Thoracic aorta (tissue), 2 donors: Measurements from ENCODE around the gene ACR. TPM values are rescaled to one million over a fixed set of nuclear protein-coding genes. Genes with fewer than 3 reads are reported as not detected.
A peak's percentile ranks its signal among the peaks of the same experiment; 100 is the strongest.
"Not testable (repeated sequence)": the region's sequence is repeated elsewhere in the genome, so short reads cannot be mapped to it uniquely, and the experiment has no call there.

Source experiments
- ATAC-seq: fragments of 150-250 bp; one replicate; pipeline ENCODE4 v1.8.0; 2017; ENCODE audit warnings: low read depth; ENCODE audit not compliant: insufficient number of reproducible peaks, low FRiP score
- DNase-seq: peaks from one replicate; pipeline ENCODE4 v3.0.0-alpha.2; 2020; ENCODE audit warnings: low spot score
- H3K27ac ChIP-seq, 2 donors: fragments of 200-600 bp; sonication (generic); 1 replicate in 1 of 2; 2 replicates in 1 of 2; pipeline ENCODE4 v1.5.1; 2016; ENCODE audit warnings: mild to moderate bottlenecking in 2 of 2, moderate library complexity in 2 of 2
- H3K27me3 ChIP-seq: fragments of 200-600 bp; sonication (generic); replicated peaks from 2 replicates; pipeline ENCODE4 v1.6.0; 2016; ENCODE audit warnings: mild to moderate bottlenecking; ENCODE audit not compliant: insufficient read depth
- H3K36me3 ChIP-seq: fragments of 200-600 bp; sonication (generic); one replicate; pipeline ENCODE4 v1.5.1; 2016
- H3K4me1 ChIP-seq, 2 donors: fragments of 200-600 bp; sonication (generic); 1 replicate in 1 of 2; 2 replicates in 1 of 2; pipeline versions ENCODE4 v1.5.1 to v1.6.0; 2016; ENCODE audit warnings: low read depth in 2 of 2, mild to moderate bottlenecking in 1 of 2; ENCODE audit not compliant: control insufficient read depth in 1 of 2
- H3K4me3 ChIP-seq: fragments of 200-600 bp; sonication (generic); 2 replicates; pipeline ENCODE4 v1.5.1; 2016; ENCODE audit warnings: mild to moderate bottlenecking
- H3K9me3 ChIP-seq: fragments of 200-600 bp; sonication (generic); 2 replicates; pipeline ENCODE4 v1.5.1; 2016
- total RNA-seq, 2 donors: library from RNA; depleted of rRNA; stranded (reverse); fragments of >200 nt; gene quantifications; one replicate each; pipeline versions ENCODE4 v1.1.0 to v1.2.3, GENCODE V29; 2016

ACR gene
- total RNA-seq, 2 donors from 2014 or later, result not detected

DNA sequence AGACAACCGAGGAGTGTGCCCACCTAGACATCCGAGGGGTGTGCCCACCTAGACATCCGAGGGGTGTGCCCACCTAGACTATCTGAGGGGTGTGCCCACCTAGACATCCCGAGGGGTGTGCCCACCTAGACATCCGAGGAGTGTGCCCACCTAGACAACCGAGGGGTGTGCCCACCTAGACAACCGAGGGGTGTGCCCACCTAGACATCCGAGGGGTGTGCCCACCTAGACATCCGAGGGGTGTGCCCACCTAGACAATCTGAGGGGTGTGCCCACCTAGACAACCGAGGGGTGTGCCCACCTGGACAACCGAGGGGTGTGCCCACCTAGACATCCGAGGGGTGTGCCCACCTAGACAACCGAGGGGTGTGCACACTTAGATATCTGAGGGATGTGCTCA is 10.6 kb downstream of the ACR start:
- ATAC-seq, H3K36me3 ChIP-seq, H3K27me3 ChIP-seq, DNase-seq, H3K4me3 ChIP-seq, H3K27ac ChIP-seq, H3K9me3 ChIP-seq, H3K4me1 ChIP-seq: not testable (repeated sequence)

DNA sequence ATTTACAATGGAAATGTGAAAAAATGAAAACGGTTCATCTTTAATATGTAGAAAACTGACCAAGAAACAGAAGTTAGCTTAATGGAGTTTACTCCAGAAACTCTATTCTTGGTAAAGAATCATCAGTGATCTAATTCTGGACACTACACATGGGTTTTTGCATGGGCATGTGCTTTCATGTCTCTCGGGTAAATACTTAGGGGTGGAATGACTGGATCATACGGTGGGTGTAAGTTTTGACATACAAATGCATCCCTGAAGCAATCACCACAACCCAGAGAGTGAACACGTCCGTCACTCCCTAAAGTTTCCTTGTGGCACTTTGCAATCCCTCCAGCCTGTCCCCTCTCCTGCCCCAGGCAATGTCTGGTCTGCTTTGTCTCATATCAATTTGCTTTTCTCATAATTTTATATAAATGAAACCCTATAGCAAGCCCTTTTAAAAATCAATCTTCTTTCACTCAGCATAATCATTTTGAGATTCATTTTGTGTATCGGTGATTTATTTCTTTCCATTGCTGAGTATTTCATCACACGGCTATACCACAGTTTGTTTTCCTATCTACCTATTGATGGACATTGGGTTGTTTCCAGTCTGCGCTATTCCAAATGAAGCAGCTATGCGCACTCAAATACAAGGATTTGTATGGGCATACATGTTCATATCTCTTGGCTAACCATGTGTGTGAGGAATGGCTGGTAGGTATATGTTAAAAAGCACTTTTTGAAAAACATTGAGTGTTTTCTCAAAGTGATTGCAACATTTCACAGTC is 11.5 kb downstream of the ACR start:
- not testable (repeated sequence) for H3K27ac ChIP-seq, H3K27me3 ChIP-seq, H3K4me1 ChIP-seq, H3K36me3 ChIP-seq, H3K4me3 ChIP-seq, DNase-seq, H3K9me3 ChIP-seq, ATAC-seq

DNA sequence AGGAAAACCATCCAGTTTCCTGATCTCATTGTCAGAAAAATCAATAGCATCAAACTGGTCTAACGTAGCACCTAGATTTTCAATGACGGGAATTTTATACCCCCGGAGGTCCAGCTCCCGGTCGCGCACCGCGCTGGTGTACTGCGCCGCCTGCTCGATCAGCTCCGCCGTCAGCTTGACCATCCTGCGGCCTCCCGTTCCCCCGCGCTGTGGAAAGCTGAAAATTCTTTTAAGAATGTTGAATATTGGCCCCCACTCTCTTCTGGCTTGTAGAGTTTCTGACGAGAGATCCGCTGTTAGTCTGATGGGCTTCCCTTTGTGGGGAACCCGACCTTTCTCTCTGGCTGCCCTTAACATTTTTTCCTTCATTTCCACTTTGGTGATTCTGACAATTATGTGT is 17.2 kb downstream of the ACR start:
- not testable (repeated sequence) for DNase-seq, ATAC-seq, H3K27me3 ChIP-seq, H3K9me3 ChIP-seq, H3K36me3 ChIP-seq, H3K4me1 ChIP-seq, H3K27ac ChIP-seq, H3K4me3 ChIP-seq

DNA sequence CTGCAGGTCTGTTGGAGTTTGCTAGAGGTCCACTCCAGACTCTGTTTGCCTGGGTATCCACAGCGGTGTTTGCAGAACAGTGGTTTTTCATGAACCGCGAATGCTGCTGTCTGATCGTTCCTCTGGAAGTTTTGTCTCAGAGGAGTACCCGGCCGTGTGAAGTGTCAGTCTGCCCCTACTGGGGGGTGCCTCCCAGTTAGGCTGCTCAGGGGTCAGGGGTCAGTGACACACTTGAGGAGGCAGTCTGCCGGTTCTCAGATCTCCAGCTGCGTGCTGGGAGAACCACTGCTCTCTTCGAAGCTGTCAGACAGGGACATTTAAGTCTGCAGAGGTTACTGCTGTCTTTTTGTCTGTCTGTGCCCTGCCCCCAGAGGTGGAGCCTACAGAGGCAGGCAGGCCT is 18.4 kb downstream of the ACR start:
- not testable (repeated sequence) for H3K4me1 ChIP-seq, H3K27me3 ChIP-seq, DNase-seq, ATAC-seq, H3K9me3 ChIP-seq, H3K27ac ChIP-seq, H3K36me3 ChIP-seq
- peak overlapping the region; percentile 70 for H3K4me3 ChIP-seq

DNA sequence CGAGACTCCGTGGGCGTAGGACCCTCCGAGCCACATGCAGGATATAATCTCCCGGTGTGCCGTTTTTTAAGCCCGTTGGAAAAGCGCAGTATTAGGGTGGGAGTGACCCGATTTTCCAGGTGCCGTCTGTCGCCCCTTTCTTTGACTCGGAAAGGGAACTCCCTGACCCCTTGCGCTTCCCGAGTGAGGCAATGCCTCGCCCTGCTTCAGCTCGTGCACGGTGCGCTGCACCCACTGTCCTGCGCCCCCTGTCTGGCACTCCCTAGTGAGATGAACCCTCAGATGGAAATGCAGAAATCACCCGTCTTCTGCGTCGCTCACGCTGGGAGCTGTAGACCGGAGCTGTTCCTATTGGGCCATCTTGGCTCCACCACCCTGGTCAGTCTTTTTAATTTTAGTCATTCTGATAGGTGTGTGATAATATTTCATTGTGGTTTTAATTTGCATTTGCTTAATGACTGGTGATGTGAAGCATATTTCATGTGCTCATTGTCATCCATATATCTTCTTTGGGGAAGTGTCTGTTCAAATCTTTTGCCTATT is 19.0 kb downstream of the ACR start:
- not testable (repeated sequence) for H3K36me3 ChIP-seq, ATAC-seq, H3K4me1 ChIP-seq, H3K27me3 ChIP-seq, DNase-seq, H3K27ac ChIP-seq, H3K9me3 ChIP-seq
- peak overlapping the region; percentile 70 for H3K4me3 ChIP-seq

DNA sequence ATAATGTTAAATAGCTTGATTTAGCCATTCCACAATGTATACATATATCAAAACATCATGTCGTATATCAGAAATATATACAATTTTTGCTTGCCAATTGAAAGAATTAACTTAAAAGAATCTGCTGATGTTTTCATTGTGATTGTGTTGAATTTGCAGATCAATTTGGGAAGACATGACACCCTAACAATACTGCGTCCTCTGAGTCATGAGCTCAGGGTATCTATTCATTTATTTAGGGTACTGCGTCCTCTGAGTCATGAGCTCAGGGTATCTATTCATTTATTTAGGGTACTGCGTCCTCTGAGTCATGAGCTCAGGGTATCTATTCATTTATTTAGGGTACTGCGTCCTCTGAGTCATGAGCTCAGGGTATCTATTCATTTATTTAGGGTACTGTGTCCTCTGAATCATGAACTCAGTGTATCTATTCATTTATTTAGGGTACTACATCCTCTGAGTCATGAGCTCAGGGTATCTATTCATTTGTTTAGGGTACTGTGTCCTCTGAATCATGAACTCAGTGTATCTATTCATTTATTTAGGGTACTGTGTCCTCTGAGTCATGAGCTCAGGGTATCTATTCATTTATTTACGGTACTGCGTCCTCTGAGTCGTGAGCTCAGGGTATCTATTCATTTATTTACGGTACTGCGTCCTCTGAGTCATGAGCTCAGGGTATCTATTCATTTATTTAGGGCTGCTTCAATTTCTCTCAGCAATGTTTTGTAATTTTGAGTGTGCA is 21.8 kb downstream of the ACR start:
- H3K27me3 ChIP-seq, H3K36me3 ChIP-seq, H3K9me3 ChIP-seq, ATAC-seq, DNase-seq, H3K4me1 ChIP-seq, H3K4me3 ChIP-seq, H3K27ac ChIP-seq: not testable (repeated sequence)

DNA sequence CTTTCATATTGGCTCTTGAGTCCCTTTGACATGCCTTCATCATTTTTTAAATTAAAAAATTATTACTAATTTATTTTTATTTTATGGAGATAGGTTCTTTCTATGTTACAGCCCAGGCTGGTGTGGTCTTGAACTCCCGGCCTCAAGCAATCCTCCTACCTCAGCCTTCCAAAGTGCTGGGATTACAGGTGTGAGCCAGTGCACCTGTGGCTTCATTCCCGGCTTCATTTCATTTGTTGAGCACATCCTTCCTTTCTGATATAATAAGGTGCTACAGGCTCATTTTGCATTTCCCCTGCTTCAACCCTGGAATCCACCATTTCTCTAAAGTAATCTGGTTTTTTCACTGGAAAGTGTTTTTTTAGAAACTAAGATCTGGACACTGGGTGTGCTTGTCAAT is 23.8 kb downstream of the ACR start:
- H3K9me3 ChIP-seq, H3K4me3 ChIP-seq, H3K27ac ChIP-seq, H3K4me1 ChIP-seq, H3K27me3 ChIP-seq, H3K36me3 ChIP-seq, ATAC-seq, DNase-seq: not testable (repeated sequence)

DNA sequence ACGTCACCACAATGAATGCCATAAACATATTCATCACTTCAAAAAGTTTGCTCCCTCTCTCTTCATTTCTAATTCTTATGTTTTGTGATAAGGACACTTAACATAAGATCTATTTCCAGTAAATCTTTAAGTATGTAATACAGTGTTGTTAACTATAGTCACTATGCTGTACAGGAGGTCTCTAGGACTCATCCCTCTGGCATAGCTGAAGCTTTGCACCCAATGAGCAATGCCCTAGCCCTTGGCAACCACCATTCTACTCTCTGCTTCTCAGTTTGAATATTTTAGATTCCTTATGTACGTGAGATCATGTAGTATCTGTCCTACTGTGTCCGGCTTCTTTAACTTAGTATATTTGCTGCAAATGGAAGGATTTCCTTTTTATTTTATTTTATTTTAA is 26.3 kb downstream of the ACR start:
- H3K27me3 ChIP-seq, ATAC-seq, H3K9me3 ChIP-seq, DNase-seq, H3K27ac ChIP-seq, H3K4me1 ChIP-seq, H3K36me3 ChIP-seq, H3K4me3 ChIP-seq: not testable (repeated sequence)

DNA sequence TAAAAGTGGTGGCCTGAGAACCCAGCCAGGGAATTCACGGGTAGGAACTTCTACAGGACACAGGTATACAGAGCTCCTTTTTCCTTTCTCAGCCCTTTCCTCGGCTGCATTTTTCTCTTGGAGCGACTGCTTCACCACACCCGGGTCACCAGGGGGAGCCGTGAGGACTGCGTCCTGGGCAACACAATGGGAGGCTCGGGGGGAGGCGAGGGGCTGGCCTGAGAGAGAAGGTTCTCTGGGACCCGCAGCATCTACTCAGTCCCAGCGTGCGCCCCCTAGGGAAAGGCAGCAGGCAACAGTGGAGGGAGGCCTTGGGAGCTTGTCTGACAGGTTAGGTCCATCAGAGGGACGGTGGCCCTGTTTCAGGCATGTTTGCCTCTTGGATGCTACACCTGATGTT is 37.1 kb downstream of the ACR start:
- not testable (repeated sequence) for H3K27ac ChIP-seq, H3K27me3 ChIP-seq, H3K36me3 ChIP-seq, DNase-seq, H3K4me3 ChIP-seq, H3K4me1 ChIP-seq, H3K9me3 ChIP-seq, ATAC-seq

DNA sequence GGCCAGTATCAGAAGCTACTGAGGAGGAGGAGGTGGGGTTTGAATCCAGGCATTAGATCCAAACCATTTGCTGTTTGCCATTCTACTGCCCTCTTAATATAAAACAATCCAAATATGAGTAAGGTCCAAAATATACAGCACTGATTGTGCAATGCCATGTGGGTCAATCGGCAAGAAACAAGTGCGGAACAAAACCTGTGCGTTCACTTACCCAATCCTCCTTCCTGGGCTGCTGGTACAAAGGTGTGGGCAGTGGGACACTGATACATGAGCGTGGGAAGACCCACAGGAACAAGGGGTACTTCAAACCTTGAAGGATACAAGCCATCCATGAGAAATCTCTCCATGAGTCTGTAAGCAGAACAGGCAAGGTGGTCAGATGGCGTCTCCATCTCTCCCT is 39.6 kb downstream of the ACR start:
- H3K36me3 ChIP-seq, H3K9me3 ChIP-seq, H3K4me3 ChIP-seq, H3K4me1 ChIP-seq, DNase-seq, H3K27ac ChIP-seq, ATAC-seq, H3K27me3 ChIP-seq: not testable (repeated sequence)

DNA sequence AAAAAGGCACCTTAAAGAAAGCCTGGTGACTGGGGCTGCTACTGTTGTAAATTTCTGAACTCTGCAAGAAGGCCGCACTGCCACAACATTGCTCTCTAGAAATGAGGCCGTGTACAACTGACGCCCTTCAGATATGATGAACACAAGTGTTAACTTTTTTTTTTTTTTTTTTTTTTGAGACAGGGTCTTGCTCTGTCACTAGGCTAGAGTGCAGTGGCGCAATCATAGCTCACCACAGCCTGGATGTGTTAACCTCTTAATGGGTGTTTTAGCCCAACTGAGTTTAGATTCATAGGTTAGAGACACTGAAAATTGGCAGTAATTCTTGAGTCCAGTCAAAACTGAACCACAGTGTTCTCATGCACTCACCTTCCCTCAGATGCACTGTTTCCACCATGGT is 42.2 kb downstream of the ACR start:
- not testable (repeated sequence) for H3K27ac ChIP-seq, H3K36me3 ChIP-seq, H3K9me3 ChIP-seq, DNase-seq, H3K27me3 ChIP-seq, H3K4me3 ChIP-seq, ATAC-seq
- H3K4me1 ChIP-seq, result peaks cover 0 to 11% of the 10 kb centered on the region in 2 donors

DNA sequence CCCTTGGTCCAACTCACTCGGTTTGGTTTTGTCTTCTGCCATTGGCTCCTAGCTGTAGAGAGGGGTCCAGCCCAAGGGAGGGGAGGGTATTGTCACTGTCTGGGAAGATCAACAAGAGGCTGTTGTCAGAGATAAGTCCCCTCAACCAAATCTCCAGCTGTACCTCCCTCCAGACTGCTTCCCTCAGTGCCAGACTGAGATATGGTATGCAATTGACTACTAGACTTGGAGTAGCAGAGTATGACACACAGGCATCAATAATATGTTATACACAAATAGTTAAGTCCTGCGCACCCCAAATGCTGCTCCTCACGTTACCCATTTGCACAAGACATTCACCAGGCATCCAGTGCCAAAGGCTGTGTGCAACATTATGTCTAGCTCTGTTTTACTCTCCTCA is 44.2 kb downstream of the ACR start:
- H3K4me3 ChIP-seq, DNase-seq, H3K27ac ChIP-seq, ATAC-seq, H3K36me3 ChIP-seq, H3K27me3 ChIP-seq, H3K9me3 ChIP-seq: not testable (repeated sequence)
- H3K4me1 ChIP-seq, result peaks cover 0 to 14% of the 10 kb centered on the region in 2 donors
